ENCODE measurements around the gene SMIM41. TPM values are rescaled to one million over a fixed set of nuclear protein-coding genes. Genes with fewer than 3 reads are reported as not detected.

The SMIM41 gene
- total RNA-seq, 2 donors from 2014 or later, result not detected

DNA sequence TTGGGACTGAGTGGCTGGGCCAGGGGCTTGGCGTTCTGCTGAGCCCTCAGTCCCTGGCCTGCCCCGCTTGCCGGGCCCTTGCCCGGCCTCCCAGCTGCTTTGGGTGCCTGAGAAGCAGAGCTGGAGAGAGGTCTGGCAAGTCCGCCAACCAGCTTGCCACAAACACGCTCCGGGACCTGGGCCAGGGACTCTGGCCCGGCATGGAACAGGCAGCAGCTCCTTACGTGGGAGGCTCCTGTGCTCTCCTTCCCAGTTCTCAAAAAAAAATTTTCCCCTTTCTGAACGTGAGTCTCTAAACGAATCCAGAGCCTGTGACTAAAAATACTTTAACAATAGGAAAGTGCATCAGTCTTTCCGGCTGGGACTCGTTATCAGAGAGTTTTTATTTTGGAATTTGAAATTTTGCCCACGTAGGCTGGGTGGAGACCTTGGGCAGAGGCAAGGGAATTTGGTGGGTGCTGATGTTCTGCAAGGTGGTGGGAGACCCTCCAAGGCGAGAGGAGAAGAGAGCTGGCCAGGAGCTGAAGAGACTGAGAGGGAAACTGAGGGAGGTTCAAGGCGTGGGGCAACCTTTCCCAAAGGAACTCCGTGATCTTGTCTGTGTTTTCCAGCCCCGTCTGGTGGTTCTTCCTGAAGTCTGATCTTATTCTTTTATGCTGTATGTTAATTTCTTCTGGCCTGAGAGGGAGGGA is 35.1 kb upstream of the SMIM41 start:
- Mint-ChIP-seq H3K27ac (peak overlapping the region; percentile 15), H3K36me3 (ENCODE audit: low read depth) (peaks cover 5% of the 10 kb centered on the region), H3K9me3 (no peaks in the 10 kb centered on the region), H3K27me3 (no peaks in the 10 kb centered on the region), H3K4me3 (no peak overlapping the region), H3K4me1 (peaks cover 29% of the 10 kb centered on the region)
- ATAC-seq (replicated peaks), result no peak

DNA sequence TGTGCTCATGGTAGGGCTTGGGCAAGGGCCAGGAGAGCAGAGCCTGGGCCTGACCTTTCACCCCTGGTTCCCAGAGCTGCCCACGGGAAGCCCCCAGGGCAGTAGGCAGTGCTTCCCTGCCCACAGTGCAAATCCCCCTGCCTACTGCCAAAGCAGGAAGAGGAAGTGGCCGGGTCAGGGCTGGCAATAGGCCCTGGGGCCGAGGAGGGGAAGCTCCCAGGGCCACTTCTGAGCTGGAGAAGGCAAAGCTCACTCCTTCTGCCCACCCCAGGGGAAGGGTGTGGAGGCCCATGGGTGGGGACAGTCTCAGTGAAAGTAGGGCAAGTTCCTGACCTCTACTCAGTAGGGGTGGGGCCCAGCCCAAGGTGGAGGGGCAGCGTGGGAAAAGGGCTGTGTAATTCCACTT is 33.7 kb upstream of the SMIM41 start:
- Mint-ChIP-seq H3K27me3 (no peaks in the 10 kb centered on the region), H3K4me3 (peak overlapping the region; percentile 20), H3K36me3 (ENCODE audit: low read depth) (peaks cover 5% of the 10 kb centered on the region), H3K4me1 (peaks cover 24% of the 10 kb centered on the region), H3K9me3 (no peaks in the 10 kb centered on the region), H3K27ac (peak overlapping the region; percentile 69)
- ATAC-seq (replicated peaks), result no peak

DNA sequence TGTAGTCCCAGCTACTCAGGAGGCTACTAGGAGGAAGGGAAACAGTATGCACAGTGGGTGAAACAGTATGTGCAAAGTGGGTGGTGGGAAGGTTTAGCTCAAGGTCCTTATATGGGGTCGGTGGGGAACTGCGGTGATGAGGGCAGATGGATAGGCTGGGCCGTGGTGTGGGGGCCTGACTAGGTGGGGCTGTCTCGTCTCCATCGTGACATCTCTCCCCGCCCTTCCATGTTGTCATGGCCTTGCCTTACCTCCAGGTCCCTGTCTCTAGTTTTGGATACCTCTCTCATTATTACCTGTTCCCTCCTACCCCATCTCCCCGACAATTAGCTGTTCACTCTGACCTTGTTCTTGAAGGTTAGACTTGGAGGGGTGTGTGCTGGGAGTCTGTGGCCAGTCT is 32.6 kb upstream of the SMIM41 start:
- H3K27me3 Mint-ChIP-seq, result no peaks in the 10 kb centered on the region

DNA sequence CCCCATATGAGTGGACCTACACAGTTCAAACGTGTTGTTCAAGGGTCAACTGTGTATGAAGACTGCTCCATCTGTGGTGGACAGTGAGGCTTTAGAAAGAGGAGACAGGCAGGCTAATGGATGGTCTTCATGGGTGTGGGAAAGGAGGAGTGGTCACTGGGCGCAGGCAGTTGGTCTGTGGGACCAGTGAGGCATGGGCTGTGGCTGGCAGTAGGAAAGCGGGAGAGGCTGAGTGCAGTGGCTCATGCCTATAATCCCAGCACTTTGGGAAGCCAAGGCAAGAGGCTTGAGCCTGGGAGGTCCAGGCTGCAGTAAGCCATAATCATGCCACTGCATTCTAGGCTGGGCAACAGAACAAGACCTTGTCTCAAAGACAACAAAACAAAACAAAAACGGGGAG is 30.2 kb upstream of the SMIM41 start:
- Mint-ChIP-seq H3K27ac (peak overlapping the region; percentile 69), H3K27me3 (no peaks in the 10 kb centered on the region)
- no peak for ATAC-seq (replicated peaks)

More for the DNA sequence above, 32.6 kb upstream of the SMIM41 start:
- no peaks in the 10 kb centered on the region for H3K9me3 Mint-ChIP-seq
- peaks cover 14% of the 10 kb centered on the region for H3K36me3 Mint-ChIP-seq (ENCODE audit: low read depth)
- H3K4me3 Mint-ChIP-seq, result no peak overlapping the region
- peak overlapping the region; percentile 69 for H3K27ac Mint-ChIP-seq
- H3K4me1 Mint-ChIP-seq, result peaks cover 19% of the 10 kb centered on the region
- ATAC-seq (replicated peaks), result no peak

DNA sequence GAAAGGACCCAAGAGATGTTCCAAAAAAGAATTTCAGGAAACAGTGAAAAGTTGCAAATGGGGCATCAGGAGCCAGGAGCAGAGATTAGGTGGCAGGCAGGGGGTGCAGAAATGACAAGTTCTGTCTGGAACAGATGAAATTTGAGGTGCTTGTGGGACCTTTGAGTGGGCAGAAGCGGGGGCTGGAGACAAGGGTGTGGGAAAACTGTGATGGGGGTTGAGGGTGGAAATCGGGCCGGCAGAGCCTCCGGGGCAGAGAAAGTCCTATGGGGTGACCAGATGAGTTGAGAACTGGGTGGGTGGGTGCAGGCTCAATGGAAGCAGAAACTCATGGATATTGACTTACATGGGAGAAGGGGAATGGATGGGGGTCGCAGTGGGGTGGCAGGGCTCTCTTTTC is 29.8 kb upstream of the SMIM41 start:
- no peak for ATAC-seq (replicated peaks)
- H3K9me3 Mint-ChIP-seq, result no peaks in the 10 kb centered on the region
- H3K27me3 Mint-ChIP-seq, result no peaks in the 10 kb centered on the region
- H3K36me3 Mint-ChIP-seq (ENCODE audit: low read depth), result peaks cover 38% of the 10 kb centered on the region
- H3K4me3 Mint-ChIP-seq, result peak overlapping the region; percentile 99
- H3K27ac Mint-ChIP-seq, result peak overlapping the region; percentile 69
- H3K4me1 Mint-ChIP-seq, result peaks cover 12% of the 10 kb centered on the region

More for the DNA sequence above, 30.2 kb upstream of the SMIM41 start:
- Mint-ChIP-seq H3K4me3 (peak overlapping the region; percentile 99), H3K9me3 (no peaks in the 10 kb centered on the region), H3K36me3 (ENCODE audit: low read depth) (peaks cover 38% of the 10 kb centered on the region), H3K4me1 (peaks cover 12% of the 10 kb centered on the region)

DNA sequence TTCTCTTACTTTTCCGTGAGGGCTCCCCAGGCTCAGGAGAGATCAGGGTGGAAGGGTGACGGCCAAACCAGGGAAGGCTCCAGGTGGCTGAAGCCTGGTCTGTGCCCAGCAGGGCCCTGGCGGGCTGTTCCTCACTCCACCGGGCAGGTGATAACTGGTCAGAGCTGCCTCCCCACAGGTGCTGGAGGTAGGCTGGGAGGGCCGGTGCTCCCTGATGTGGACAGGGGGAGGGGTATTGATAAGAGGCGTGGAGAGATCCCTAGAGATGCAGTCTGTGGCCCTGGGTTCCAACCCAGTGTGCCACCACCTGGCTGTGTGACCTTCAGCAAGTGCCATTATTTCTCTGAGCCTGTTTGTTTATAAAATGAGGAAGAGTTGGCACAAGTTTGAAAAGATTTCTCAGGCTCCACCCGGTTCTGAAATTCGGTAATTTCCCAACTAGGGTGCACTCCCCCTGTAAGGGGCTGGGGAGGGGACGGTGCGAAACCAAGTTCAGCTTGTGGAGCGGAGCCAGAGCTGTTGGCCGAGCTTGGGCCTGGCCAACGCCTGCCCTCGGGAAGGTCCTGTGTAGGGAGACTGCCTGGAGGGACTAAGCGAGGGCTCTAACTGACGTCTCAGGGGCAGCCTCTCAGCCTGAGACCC is 29.3 kb upstream of the SMIM41 start:
- no peak for ATAC-seq (replicated peaks)
- H3K36me3 Mint-ChIP-seq (ENCODE audit: low read depth), result peaks cover 43% of the 10 kb centered on the region
- H3K9me3 Mint-ChIP-seq, result no peaks in the 10 kb centered on the region
- peak overlapping the region; percentile 69 for H3K27ac Mint-ChIP-seq
- no peaks in the 10 kb centered on the region for H3K27me3 Mint-ChIP-seq
- H3K4me3 Mint-ChIP-seq, result peak overlapping the region; percentile 99
- H3K4me1 Mint-ChIP-seq, result peaks cover 12% of the 10 kb centered on the region

DNA sequence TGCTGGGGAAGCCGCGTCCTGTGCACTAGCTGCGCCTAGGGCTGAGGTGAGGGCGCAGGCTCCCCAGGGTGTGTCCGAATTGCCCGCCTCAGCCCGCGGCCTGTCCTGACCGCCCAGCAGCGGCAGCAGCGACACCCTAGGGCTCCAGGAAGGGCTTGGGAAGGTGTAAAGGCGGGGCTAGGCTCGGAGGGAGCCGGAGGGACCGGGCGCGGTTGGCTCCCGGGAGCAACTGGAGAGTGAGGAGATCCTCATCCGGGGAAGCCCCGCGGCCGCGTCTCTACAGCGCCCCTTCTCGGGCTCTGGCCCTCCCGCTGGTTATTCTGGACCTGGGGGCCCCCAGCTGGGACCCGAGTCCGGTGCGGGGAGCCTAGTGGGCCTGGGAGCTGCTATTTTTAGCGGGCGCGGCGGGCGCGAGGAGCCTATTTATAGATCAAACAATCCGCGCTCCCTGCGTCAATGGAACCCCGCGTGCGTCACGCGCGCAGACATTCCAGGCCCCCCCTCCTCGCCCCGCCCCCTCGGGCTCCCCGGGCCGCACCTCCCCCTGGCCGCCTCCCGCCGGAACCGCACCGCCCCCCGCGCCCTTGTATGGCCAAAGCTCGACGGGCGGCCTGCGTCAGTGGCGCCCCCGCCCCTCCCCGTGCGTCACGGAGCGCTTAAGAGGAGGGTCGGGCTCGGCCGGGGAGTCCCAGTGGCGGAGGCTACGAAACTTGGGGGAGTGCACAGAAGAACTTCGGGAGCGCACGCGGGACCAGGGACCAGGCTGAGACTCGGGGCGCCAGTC is 28.6 kb upstream of the SMIM41 start, which contains the start of gene NR4A1:
NR4A1 (plus strand) TSS at position 685 of the 784 bp plus-strand sequence. CDS start 2,887 bp downstream, outside the sequence.
- peaks cover 49% of the 10 kb centered on the region for H3K36me3 Mint-ChIP-seq (ENCODE audit: low read depth)
- peak within 1 kb of the TSS; percentile 69 for H3K27ac Mint-ChIP-seq
- H3K4me1 Mint-ChIP-seq, result peaks cover 12% of the 10 kb centered on the region
- ATAC-seq (replicated peaks), result peak; percentile 90
- no peaks in the 10 kb centered on the region for H3K9me3 Mint-ChIP-seq
- H3K27me3 Mint-ChIP-seq, result no peaks in the 10 kb centered on the region
- peak within 1 kb of the TSS; percentile 99 for H3K4me3 Mint-ChIP-seq

DNA sequence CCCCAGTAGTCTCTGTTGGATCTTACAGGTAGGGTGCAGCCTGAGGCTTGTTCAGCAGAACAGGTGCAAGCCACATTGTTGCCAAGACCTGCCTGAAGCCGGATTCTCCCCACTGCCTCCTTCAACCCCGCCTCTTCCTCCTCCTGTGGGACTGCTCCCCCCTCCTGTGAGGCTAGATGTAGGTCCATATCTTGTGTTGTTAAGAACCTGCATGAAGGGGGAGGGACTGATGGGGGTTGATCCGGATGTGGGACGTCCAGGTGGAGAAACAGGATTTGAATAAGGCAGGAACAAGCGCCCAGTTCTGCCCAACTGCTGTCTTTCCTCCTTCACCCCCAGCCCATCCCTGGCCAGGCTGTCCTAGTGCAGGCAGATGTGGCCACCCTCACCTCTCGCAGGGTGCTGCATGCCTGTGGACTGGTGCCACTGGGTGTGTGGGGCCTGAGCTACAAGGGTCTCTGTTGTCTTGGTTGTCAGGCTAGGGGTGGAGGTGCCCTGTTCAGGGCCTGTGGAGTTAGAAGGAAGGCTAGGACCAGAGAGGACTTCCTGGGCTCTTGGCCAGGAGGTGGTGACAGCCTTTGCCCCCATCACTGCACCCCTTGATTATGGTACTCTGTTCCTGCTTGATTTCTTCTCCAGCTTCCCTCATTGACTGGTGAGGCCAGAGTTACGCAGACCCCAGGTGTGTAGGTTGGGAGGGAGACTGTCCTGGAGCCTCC is 26.9 kb upstream of the SMIM41 start:
- no peaks in the 10 kb centered on the region for H3K9me3 Mint-ChIP-seq
- peaks cover 12% of the 10 kb centered on the region for H3K4me1 Mint-ChIP-seq
- H3K4me3 Mint-ChIP-seq, result peak overlapping the region; percentile 99
- no peak for ATAC-seq (replicated peaks)
- peaks cover 66% of the 10 kb centered on the region for H3K36me3 Mint-ChIP-seq (ENCODE audit: low read depth)
- peak overlapping the region; percentile 69 for H3K27ac Mint-ChIP-seq
- no peaks in the 10 kb centered on the region for H3K27me3 Mint-ChIP-seq

DNA sequence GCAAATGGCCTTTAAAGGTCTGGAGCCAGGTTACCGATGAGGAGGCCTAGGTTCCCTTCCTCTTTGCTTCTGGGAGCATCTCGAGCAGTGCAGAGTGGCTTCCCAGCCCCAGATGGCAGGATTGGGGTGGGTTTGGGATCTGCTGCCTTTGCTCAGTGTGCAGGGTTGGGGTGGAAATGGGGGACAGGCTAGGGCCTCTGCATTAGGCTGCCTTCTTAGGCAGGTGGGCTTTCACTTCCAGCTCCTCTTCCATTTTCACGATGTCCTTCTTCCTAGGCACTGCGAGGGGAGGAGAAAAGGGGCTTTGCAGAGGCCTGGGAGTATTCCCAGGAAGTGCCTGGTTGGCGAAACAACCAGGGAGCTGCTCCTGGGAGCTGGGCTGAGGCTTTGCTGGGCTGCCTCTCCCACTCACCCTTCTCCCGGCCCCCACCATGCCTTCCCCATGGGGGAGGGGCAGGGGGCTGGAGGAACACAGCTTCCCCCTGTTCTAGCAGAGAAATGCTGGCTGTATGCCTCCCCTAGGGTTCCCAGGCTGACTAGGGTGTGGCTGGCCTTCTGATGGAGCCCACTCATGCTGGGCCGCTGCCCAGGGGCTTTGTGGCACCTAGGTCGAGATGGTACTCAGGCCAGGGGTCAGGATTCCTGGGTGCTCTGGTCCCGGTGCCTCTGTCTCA is 25.8 kb upstream of the SMIM41 start:
- ATAC-seq (replicated peaks), result no peak
- Mint-ChIP-seq H3K27ac (peak overlapping the region; percentile 69), H3K36me3 (ENCODE audit: low read depth) (peaks cover 74% of the 10 kb centered on the region), H3K9me3 (no peaks in the 10 kb centered on the region), H3K27me3 (no peaks in the 10 kb centered on the region), H3K4me3 (peak overlapping the region; percentile 99), H3K4me1 (peaks cover 12% of the 10 kb centered on the region)

DNA sequence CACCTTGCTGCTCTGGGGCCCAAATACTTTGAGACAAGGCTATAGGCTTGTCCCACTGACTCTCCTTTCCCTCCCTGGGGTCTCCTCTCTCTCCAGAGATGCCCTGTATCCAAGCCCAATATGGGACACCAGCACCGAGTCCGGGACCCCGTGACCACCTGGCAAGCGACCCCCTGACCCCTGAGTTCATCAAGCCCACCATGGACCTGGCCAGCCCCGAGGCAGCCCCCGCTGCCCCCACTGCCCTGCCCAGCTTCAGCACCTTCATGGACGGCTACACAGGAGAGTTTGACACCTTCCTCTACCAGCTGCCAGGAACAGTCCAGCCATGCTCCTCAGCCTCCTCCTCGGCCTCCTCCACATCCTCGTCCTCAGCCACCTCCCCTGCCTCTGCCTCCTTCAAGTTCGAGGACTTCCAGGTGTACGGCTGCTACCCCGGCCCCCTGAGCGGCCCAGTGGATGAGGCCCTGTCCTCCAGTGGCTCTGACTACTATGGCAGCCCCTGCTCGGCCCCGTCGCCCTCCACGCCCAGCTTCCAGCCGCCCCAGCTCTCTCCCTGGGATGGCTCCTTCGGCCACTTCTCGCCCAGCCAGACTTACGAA is 25.2 kb upstream of the SMIM41 start:
- peak overlapping the region; percentile 38 for H3K27ac Mint-ChIP-seq

DNA sequence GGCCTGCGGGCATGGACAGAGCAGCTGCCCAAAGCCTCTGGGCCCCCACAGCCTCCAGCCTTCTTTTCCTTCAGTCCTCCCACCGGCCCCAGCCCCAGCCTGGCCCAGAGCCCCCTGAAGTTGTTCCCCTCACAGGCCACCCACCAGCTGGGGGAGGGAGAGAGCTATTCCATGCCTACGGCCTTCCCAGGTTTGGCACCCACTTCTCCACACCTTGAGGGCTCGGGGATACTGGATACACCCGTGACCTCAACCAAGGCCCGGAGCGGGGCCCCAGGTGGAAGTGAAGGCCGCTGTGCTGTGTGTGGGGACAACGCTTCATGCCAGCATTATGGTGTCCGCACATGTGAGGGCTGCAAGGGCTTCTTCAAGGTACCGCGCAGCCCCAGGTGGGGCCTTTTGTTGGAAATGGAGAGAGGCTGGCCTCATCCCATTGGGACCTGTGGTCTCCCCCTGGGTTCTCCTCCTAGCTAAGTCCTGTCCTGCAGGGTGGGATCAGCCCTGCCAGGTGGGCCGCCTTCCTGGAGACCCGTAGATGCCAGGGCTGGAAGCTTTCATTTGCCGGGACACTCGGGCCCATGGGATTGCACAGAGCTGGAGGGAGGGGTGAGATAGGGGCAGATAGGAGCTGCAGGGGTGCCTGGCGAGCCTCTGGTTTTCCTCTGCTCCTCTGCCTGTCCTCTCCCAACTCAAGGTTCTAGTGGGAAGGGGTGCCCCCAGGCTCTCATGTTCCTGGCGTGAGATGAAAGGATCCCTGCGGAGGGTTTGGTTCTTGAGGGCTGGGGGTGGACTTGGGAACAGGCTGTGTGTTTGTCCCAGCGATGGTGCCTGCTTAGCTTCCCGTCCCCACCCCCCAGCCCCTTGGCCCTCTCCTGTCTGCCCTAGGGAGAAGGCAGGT is 24.4 kb upstream of the SMIM41 start:
- H3K4me3 Mint-ChIP-seq, result no peak overlapping the region
- H3K27me3 Mint-ChIP-seq, result no peaks in the 10 kb centered on the region
- H3K27ac Mint-ChIP-seq, result no peak overlapping the region
- no peak for ATAC-seq (replicated peaks)
- H3K36me3 Mint-ChIP-seq (ENCODE audit: low read depth), result peaks cover 80% of the 10 kb centered on the region
- H3K4me1 Mint-ChIP-seq, result peaks cover 1% of the 10 kb centered on the region
- no peaks in the 10 kb centered on the region for H3K9me3 Mint-ChIP-seq

More for the DNA sequence above, 25.2 kb upstream of the SMIM41 start:
- Mint-ChIP-seq H3K4me1 (peaks cover 9% of the 10 kb centered on the region), H3K4me3 (peak overlapping the region; percentile 99), H3K27me3 (no peaks in the 10 kb centered on the region), H3K36me3 (ENCODE audit: low read depth) (peaks cover 80% of the 10 kb centered on the region), H3K9me3 (no peaks in the 10 kb centered on the region)
- no peak for ATAC-seq (replicated peaks)

DNA sequence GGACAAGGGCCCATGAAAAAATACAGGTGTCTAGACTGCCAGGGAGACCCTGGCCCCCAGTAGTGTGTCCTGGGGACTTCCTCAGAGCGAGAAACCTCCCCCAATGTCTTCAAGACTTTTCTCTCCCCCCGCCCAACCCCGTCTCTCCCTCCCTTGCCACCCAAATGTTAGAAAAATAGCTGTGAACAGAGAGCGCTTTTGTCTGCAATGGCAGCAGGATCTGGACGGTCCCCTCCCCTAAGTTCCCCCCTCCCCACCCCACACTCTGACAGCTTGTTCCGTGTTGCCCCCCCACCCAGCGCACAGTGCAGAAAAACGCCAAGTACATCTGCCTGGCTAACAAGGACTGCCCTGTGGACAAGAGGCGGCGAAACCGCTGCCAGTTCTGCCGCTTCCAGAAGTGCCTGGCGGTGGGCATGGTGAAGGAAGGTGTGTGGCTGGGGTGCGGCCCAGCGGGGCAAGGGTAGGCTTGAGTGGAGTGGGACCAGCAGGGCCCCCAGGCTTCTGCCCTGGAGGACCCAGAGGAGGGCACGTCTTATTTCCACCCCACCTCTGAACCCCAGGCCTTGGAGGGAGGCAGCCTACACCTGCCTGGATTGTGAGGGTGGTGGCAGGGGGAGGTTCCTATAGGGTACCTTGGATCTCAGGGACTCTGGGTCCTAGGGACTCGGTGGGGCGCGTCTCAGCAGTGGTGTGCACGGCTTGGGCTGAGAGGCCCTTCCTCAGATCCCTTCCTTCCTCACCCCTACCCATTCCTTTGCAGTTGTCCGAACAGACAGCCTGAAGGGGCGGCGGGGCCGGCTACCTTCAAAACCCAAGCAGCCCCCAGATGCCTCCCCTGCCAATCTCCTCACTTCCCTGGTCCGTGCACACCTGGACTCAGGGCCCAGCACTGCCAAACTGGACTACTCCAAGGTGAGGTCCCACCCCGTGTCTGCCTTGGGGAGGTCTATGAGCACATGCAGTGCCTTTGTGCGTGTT is 23.5 kb upstream of the SMIM41 start:
- Mint-ChIP-seq H3K27me3 (no peaks in the 10 kb centered on the region), H3K27ac (no peak overlapping the region), H3K36me3 (ENCODE audit: low read depth) (peaks cover 79% of the 10 kb centered on the region), H3K9me3 (no peaks in the 10 kb centered on the region), H3K4me1 (no peaks in the 10 kb centered on the region), H3K4me3 (no peak overlapping the region)
- ATAC-seq (replicated peaks), result no peak
